H1 (cell line): ENCODE results near the gene KLC4. TPM values are rescaled to one million over a fixed set of nuclear protein-coding genes. Genes with fewer than 3 reads are reported as not detected.

Experiments used
- CTCF ChIA-PET: fragments of 300-600 bp; sonication (Branson Sonifier 250); formaldehyde crosslinking; loops from one replicate; lab custom pipeline; 2021; ENCODE audit not compliant: partially characterized antibody; lab: Charles Lee
- POLR2A ChIA-PET: fragments of 300-600 bp; sonication (Branson Sonifier 250); formaldehyde crosslinking; loops from one replicate; lab custom pipeline; 2021; ENCODE audit warnings: inconsistent platforms; ENCODE audit not compliant: partially characterized antibody; lab: Charles Lee
- DNase-seq, 2 experiments: peaks; one replicate each; pipeline versions ENCODE4 v3.0.0 to v3.0.0-alpha.2; 2010 to 2022; ENCODE audit warnings: low spot score in 2 of 2, low read depth in 1 of 2, mixed read lengths in 1 of 2
- FAIRE-seq: peaks from 2 replicates; lab custom pipeline; 2011; peaks lifted over from hg19 to GRCh38; lab: Jason Lieb, UNC
- H2AFZ ChIP-seq: 2 replicates; pipeline ENCODE4 v1.8.1; 2012; ENCODE audit warnings: low read length, inconsistent platforms
- H2AK5ac ChIP-seq: 2 replicates; pipeline ENCODE4 v1.6.1; 2013; ENCODE audit warnings: low read depth, low read length
- H2BK120ac ChIP-seq: replicated peaks from 2 replicates; pipeline ENCODE3; 2013; ENCODE audit warnings: low read depth, low read length, inconsistent platforms
- H2BK12ac ChIP-seq: 2 replicates; pipeline ENCODE4 v1.6.1; 2013; ENCODE audit warnings: low read depth, low read length
- H2BK15ac ChIP-seq: 2 replicates; pipeline ENCODE4 v1.6.1; 2013; ENCODE audit warnings: low read length
- H2BK20ac ChIP-seq: 2 replicates; pipeline ENCODE4 v1.6.1; 2013; ENCODE audit warnings: low read length
- H2BK5ac ChIP-seq: 2 replicates; pipeline ENCODE4 v1.6.1; 2013; ENCODE audit warnings: low read depth, low read length
- H3K14ac ChIP-seq: 2 replicates; pipeline ENCODE4 v1.6.1; 2013; ENCODE audit warnings: inconsistent platforms; ENCODE audit not compliant: insufficient read length
- H3K18ac ChIP-seq: 2 replicates; pipeline ENCODE4 v1.6.1; 2013; ENCODE audit warnings: low read length; ENCODE audit errors: extremely low read depth
- H3K23ac ChIP-seq: 2 replicates; pipeline ENCODE4 v1.6.1; 2013; ENCODE audit warnings: inconsistent platforms; ENCODE audit not compliant: insufficient read length
- H3K23me2 ChIP-seq: 2 replicates; pipeline ENCODE4 v1.6.1; 2013; ENCODE audit warnings: low read depth, low read length
- H3K27ac ChIP-seq: 2 replicates; pipeline ENCODE4 v1.6.1; 2011; ENCODE audit warnings: low read depth, low read length, inconsistent platforms
- H3K27me3 ChIP-seq, 4 experiments: replicated peaks in 1 of 4; 1 replicate in 1 of 4; 2 replicates in 3 of 4; pipeline versions ENCODE4 v1.6.1 to v1.8.1; 2011 to 2013; ENCODE audit warnings: low read length in 3 of 4, mild to moderate bottlenecking in 3 of 4, inconsistent platforms in 2 of 4, mixed read lengths in 2 of 4, moderate library complexity in 1 of 4; ENCODE audit not compliant: control insufficient read depth in 3 of 4, insufficient read depth in 3 of 4; ENCODE audit errors: extremely low read depth in 1 of 4
- H3K36me3 ChIP-seq, 4 experiments: 2 replicates each; pipeline versions ENCODE4 v1.6.1 to v1.8.1; 2011 to 2013; ENCODE audit warnings: mild to moderate bottlenecking in 4 of 4, low read length in 3 of 4, moderate library complexity in 2 of 4, control low read depth in 1 of 4, inconsistent platforms in 1 of 4; ENCODE audit not compliant: insufficient read depth in 4 of 4, control insufficient read depth in 2 of 4
- H3K4ac ChIP-seq: replicated peaks from 2 replicates; pipeline ENCODE3; 2013; ENCODE audit warnings: low read length, low read depth, mixed read lengths, inconsistent platforms; ENCODE audit not compliant: insufficient read length
- H3K4me1 ChIP-seq, 4 experiments: replicated peaks in 1 of 4; 1 replicate in 1 of 4; 2 replicates in 3 of 4; pipeline versions ENCODE4 v1.6.1 to v1.8.1; 2011 to 2013; ENCODE audit warnings: low read length in 3 of 4, inconsistent platforms in 2 of 4, mixed read lengths in 1 of 4; ENCODE audit not compliant: insufficient read depth in 4 of 4, control insufficient read depth in 3 of 4
- H3K4me2 ChIP-seq, 2 experiments: 2 replicates each; pipeline versions ENCODE4 v1.6.1 to v1.8.1; 2011 to 2013; ENCODE audit warnings: low read depth in 2 of 2, low read length in 2 of 2, control low read depth in 1 of 2, inconsistent platforms in 1 of 2, mild to moderate bottlenecking in 1 of 2; ENCODE audit not compliant: insufficient read depth in 1 of 2
- H3K4me3 ChIP-seq, 4 experiments: fragments of 200-600, 300-600 bp in 1 of 4; sonication (generic), shearing (Covaris generic), sonication (Bioruptor Twin) in 1 of 4; 2 replicates each; pipeline versions ENCODE4 v1.5.1 to v1.8.1; 2011 to 2016; ENCODE audit warnings: low read length in 4 of 4, low read depth in 3 of 4, control low read depth in 2 of 4, inconsistent platforms in 2 of 4, mild to moderate bottlenecking in 2 of 4, mixed read lengths in 1 of 4, moderate library complexity in 1 of 4; ENCODE audit not compliant: insufficient read depth in 2 of 4; ENCODE audit errors: extremely low read depth in 1 of 4
- H3K56ac ChIP-seq: replicated peaks from 2 replicates; pipeline ENCODE3; 2013; ENCODE audit warnings: low read depth, mild to moderate bottlenecking, mixed read lengths, low read length, inconsistent platforms; ENCODE audit not compliant: insufficient read length
- H3K79me1 ChIP-seq: 2 replicates; pipeline ENCODE4 v1.6.1; 2013; ENCODE audit warnings: low read depth, low read length, control low read depth
- H3K79me2 ChIP-seq, 2 experiments: 2 replicates each; pipeline versions ENCODE4 v1.6.1 to v1.8.1; 2012 to 2013; ENCODE audit warnings: low read length in 2 of 2, mild to moderate bottlenecking in 2 of 2, inconsistent platforms in 1 of 2; ENCODE audit not compliant: insufficient read depth in 2 of 2, control insufficient read depth in 1 of 2
- H3K9ac ChIP-seq, 4 experiments: replicated peaks in 1 of 4; 1 replicate in 1 of 4; 2 replicates in 3 of 4; pipeline versions ENCODE4 v1.6.1 to v1.8.1; 2011 to 2013; ENCODE audit warnings: low read depth in 3 of 4, low read length in 3 of 4, control low read depth in 2 of 4, mild to moderate bottlenecking in 2 of 4, moderate library complexity in 2 of 4, inconsistent platforms in 1 of 4; ENCODE audit errors: extremely low read depth in 1 of 4
- H3K9me3 ChIP-seq, 2 experiments: 2 replicates each; pipeline versions ENCODE4 v1.6.1 to v1.8.1; 2012 to 2013; ENCODE audit warnings: mild to moderate bottlenecking in 2 of 2, moderate library complexity in 2 of 2, control low read depth in 1 of 2, inconsistent platforms in 1 of 2, low read depth in 1 of 2, low read length in 1 of 2, mixed read lengths in 1 of 2; ENCODE audit not compliant: insufficient read depth in 2 of 2
- H4K20me1 ChIP-seq, 2 experiments: replicated peaks in 1 of 2; 2 replicates each; pipeline versions ENCODE3 to v1.8.1; 2011 to 2013; ENCODE audit warnings: inconsistent platforms in 2 of 2, low read length in 2 of 2, mild to moderate bottlenecking in 1 of 2; ENCODE audit not compliant: insufficient read depth in 2 of 2, control insufficient read depth in 1 of 2
- H4K5ac ChIP-seq: 2 replicates; pipeline ENCODE4 v1.6.1; 2013; ENCODE audit warnings: low read length, low read depth, mixed read lengths, inconsistent platforms; ENCODE audit not compliant: insufficient read length
- H4K8ac ChIP-seq: 2 replicates; pipeline ENCODE4 v1.8.0; 2013; ENCODE audit warnings: mild to moderate bottlenecking, moderate library complexity, low read length, inconsistent platforms; ENCODE audit not compliant: insufficient read depth; ENCODE audit errors: extremely low read depth
- H4K91ac ChIP-seq: replicated peaks from 2 replicates; pipeline ENCODE3; 2013; ENCODE audit warnings: low read length, mixed read lengths, inconsistent platforms; ENCODE audit not compliant: insufficient read length
- EGR1 ChIP-seq: IDR thresholded peaks from 2 replicates; pipeline ENCODE4 v1.6.1; 2011; ENCODE audit warnings: low read depth, low read length, borderline replicate concordance
- FOSL1 ChIP-seq: IDR thresholded peaks from 2 replicates; pipeline ENCODE4 v1.6.1; 2011; ENCODE audit warnings: mild to moderate bottlenecking, low read depth, low read length, moderate library complexity; ENCODE audit not compliant: insufficient read depth
- MAX ChIP-seq: IDR thresholded peaks from 2 replicates; pipeline ENCODE4 v1.6.1; 2012; ENCODE audit warnings: inconsistent platforms
- NRF1 ChIP-seq: IDR thresholded peaks from 2 replicates; pipeline ENCODE4 v1.6.1; 2011; ENCODE audit warnings: mild to moderate bottlenecking, low read depth, low read length, improper control_type of control experiment
- SP2 ChIP-seq: IDR thresholded peaks from 2 replicates; pipeline ENCODE4 v1.6.1; 2012; ENCODE audit warnings: mild to moderate bottlenecking, low read length, inconsistent platforms
- SP4 ChIP-seq: IDR thresholded peaks from 2 replicates; pipeline ENCODE4 v1.6.1; 2012; ENCODE audit warnings: low read length, inconsistent platforms
- WGBS, 2 experiments: shearing (Covaris generic) in 1 of 2; methylation state at CpG; one replicate each; pipeline versions ENCODE4 v1.1.6 to v1.1.7; 2013 to 2015; ENCODE audit warnings: low lambda C conversion rate in 2 of 2, mixed read lengths in 2 of 2, inconsistent platforms in 1 of 2, low coverage in 1 of 2, missing lambda C conversion rate in 1 of 2; ENCODE audit not compliant: insufficient replicate concordance in 2 of 2, insufficient coverage in 1 of 2, insufficient read length in 1 of 2; ENCODE audit errors: extremely low coverage in 1 of 2, missing lambda C conversion rate in 1 of 2; 5-methylcytosine and 5-hydroxymethylcytosine counted together
- polyA plus RNA-seq, 7 experiments: library from polyadenylated mRNA; depleted of rRNA in 3 of 7; stranded (reverse) in 5 of 7; unstranded in 2 of 7; fragments of >200 nt in 5 of 7; fragments of 200-250 nt in 2 of 7; gene quantifications; 1 replicate in 5 of 7; 2 replicates in 1 of 7; 4 replicates in 1 of 7; pipeline versions ENCODE4 v1.2.1 to v1.2.3, GENCODE V29; 2011 to 2013; ENCODE audit warnings: missing spikeins in 2 of 7, mixed read lengths in 2 of 7
- total RNA-seq: library from RNA; stranded (reverse); fragmentation: NEBNext Ultra II Directional; extraction: Animal tissue kit (Norgen Biotek cat#: 25700); gene quantifications from 2 replicates; pipeline ENCODE4 v1.2.1, GENCODE V29; 2021

The KLC4 gene
- total and polyA plus RNA-seq, 2 of the 8 experiments (the other 6 are each of a cell fraction or from before 2014, with no cell fraction given) = 15.7 to 28.5 TPM

- no peak for FAIRE-seq
- CTCF ChIA-PET = interaction anchor here (0.8 to 4.4 kb wide), 5 partner anchors 8 to 237 kb away, joined by 3 to 19 read pairs (median 9); partner anchors contain the start of gene PTK7
- no peak overlapping the region for H3K9ac ChIP-seq
These were observed 32.1 kb downstream of the KLC4 start for GRCh38 chr6:43091436-43091991.

More at GRCh38 chr6:43091436-43091991, 32.1 kb downstream of the KLC4 start:
- Histone ChIP-seq H3K14ac (no peak overlapping the region), H3K56ac (no peak overlapping the region), H4K91ac (no peak overlapping the region), H3K27me3 (no peaks in the 10 kb centered on the region), H2BK15ac (no peak overlapping the region), H2AFZ (no peak overlapping the region), H3K4me3 (peak overlapping the region in 1 of 4 experiments; percentile 46; a peak in 1 of 8 replicates), H2BK5ac (no peak overlapping the region), H2AK5ac (no peak overlapping the region), H3K9me3 (no peaks in the 10 kb centered on the region), H3K4me1 (peaks cover 21 to 40% (median 28%) of the 10 kb centered on the region in 4 experiments), H4K5ac (no peak overlapping the region), H3K4ac (no peak overlapping the region), H4K20me1 (peaks cover 0 to 4% of the 10 kb centered on the region in 2 experiments), H3K23me2 (0 out of 2 replicates have a peak, but pooled peaks cover 2% of the 10 kb centered on the region), H3K79me1 (peaks cover 13% of the 10 kb centered on the region), H2BK20ac (no peak overlapping the region), H2BK120ac (no peak overlapping the region), H3K27ac (0 out of 2 replicates have a peak overlapping the region, but pooled peaks have one; percentile 81), H3K4me2 (peak overlapping the region in 1 of 2 experiments; percentile 91; a peak in 1 of 4 replicates), H3K36me3 (no peaks in the 10 kb centered on the region), H2BK12ac (no peak overlapping the region), H3K79me2 (peaks cover 15 to 79% of the 10 kb centered on the region in 2 experiments)
- WGBS, 2 experiments = 83% methylated on average over 10 of the region's 10 CpGs; no CpG with 5 or more reads in 1 of the 2 experiments
- DNase-seq = no peak
- POLR2A ChIA-PET = interaction anchor here (0.8 to 2.8 kb wide), 5 partner anchors 11 to 260 kb away, joined by 3 to 28 read pairs (median 5); partner anchors contain the start of gene PTK7
- TF ChIP-seq EGR1 (no peak), FOSL1 (no peak), MAX (no peak), NRF1 (no peak), SP2 (no peak), SP4 (no peak)
- TF ChIP-seq, all 59 proteins: peak for 0
- Histone ChIP-seq H3K23ac (no peak overlapping the region), H3K18ac (no peak overlapping the region), H4K8ac (no peak overlapping the region)
